Measurements from ENCODE around the gene MYO18B.

The MYO18B gene

GRCh38 chr22:25709758-25710157 is 32.2 kb upstream of the MYO18B start:
- H3K9me3 ChIP-seq (replicated peaks; ENCODE audit: insufficient read depth, low read length), result no peaks in the 10 kb centered on the region
- H3K79me2 ChIP-seq (ENCODE audit: low read length), result no peaks in the 10 kb centered on the region
- DNase-seq, result no peak
- no peak overlapping the region for H3K27ac ChIP-seq (ENCODE audit: low read length)
- H4K20me1 ChIP-seq (ENCODE audit: insufficient read depth, low read length), result no peaks in the 10 kb centered on the region
- no peaks in the 10 kb centered on the region for H3K27me3 ChIP-seq (replicated peaks; ENCODE audit: insufficient read depth, low read length)
- H3K4me3 ChIP-seq (ENCODE audit: low read length), result no peak overlapping the region
- no peaks in the 10 kb centered on the region for H3K36me3 ChIP-seq (replicated peaks; ENCODE audit: insufficient read depth, low read length)
- H3F3A ChIP-seq (ENCODE audit: insufficient read depth, low read length), result no peaks in the 10 kb centered on the region
- TF ChIP-seq EZH2phosphoT487 (IDR thresholded peaks at IDR 0.05; ENCODE audit: low read length), result no peak
- H3K4me2 ChIP-seq (ENCODE audit: low read depth, low read length), result no peak overlapping the region
- no peaks in the 10 kb centered on the region for H3K9me2 ChIP-seq (replicated peaks; ENCODE audit: insufficient read depth, low read length)
- H2AFZ ChIP-seq (ENCODE audit: low read length), result no peak overlapping the region
- no peaks in the 10 kb centered on the region for H3K4me1 ChIP-seq (ENCODE audit: low read length)
- H3K9ac ChIP-seq (ENCODE audit: low read length), result no peak overlapping the region

- TF ChIP-seq EZH2 (optimal IDR thresholded peaks at IDR 0.05; ENCODE audit: low read depth, low read length) (no peak), EZH2phosphoT487 (IDR thresholded peaks at IDR 0.05; ENCODE audit: low read length) (no peak)
- TF ChIP-seq, protein P1, sequence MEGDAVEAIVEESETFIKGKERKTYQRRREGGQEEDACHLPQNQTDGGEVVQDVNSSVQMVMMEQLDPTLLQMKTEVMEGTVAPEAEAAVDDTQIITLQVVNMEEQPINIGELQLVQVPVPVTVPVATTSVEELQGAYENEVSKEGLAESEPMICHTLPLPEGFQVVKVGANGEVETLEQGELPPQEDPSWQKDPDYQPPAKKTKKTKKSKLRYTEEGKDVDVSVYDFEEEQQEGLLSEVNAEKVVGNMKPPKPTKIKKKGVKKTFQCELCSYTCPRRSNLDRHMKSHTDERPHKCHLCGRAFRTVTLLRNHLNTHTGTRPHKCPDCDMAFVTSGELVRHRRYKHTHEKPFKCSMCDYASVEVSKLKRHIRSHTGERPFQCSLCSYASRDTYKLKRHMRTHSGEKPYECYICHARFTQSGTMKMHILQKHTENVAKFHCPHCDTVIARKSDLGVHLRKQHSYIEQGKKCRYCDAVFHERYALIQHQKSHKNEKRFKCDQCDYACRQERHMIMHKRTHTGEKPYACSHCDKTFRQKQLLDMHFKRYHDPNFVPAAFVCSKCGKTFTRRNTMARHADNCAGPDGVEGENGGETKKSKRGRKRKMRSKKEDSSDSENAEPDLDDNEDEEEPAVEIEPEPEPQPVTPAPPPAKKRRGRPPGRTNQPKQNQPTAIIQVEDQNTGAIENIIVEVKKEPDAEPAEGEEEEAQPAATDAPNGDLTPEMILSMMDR (IDR thresholded peaks at IDR 0.05; ENCODE audit: low read length), result no peak
- Histone ChIP-seq H3K4me3 (ENCODE audit: low read length) (no peak overlapping the region), H3K4me1 (ENCODE audit: low read length) (no peaks in the 10 kb centered on the region), H3K9ac (ENCODE audit: low read length) (no peak overlapping the region), H3K4me2 (ENCODE audit: low read depth, low read length) (no peak overlapping the region), H3K9me2 (replicated peaks; ENCODE audit: insufficient read depth, low read length) (no peaks in the 10 kb centered on the region), H3K9me3 (replicated peaks; ENCODE audit: insufficient read depth, low read length) (no peaks in the 10 kb centered on the region), H4K20me1 (ENCODE audit: insufficient read depth, low read length) (no peaks in the 10 kb centered on the region), H2AFZ (ENCODE audit: low read length) (no peak overlapping the region), H3F3A (ENCODE audit: insufficient read depth, low read length) (no peaks in the 10 kb centered on the region), H3K27me3 (replicated peaks; ENCODE audit: insufficient read depth, low read length) (no peaks in the 10 kb centered on the region), H3K36me3 (replicated peaks; ENCODE audit: insufficient read depth, low read length) (no peaks in the 10 kb centered on the region), H3K79me2 (ENCODE audit: low read length) (no peaks in the 10 kb centered on the region), H3K27ac (ENCODE audit: low read length) (no peak overlapping the region)
- DNase-seq, result no peak
Measured at GRCh38 chr22:25710501-25710900, 31.5 kb upstream of the MYO18B start.

DNA sequence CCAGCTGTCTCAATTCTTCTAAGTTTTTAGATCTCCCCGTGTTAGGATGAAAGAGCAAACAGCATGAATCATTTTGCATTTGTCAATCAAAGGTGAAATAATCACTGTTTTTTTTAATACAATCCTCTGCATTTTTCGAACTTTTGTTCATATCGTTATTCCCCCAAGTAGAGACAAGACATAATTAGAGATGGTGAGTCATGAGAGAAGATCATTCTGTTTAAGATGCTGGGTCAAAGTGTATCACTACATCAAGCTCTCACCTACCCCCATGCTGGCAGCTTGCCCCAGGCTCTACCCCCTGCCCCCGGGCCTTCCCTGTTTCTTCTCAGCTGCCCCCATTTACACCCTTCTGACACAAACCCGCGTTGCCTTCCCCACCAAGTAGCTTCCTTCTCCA is 30.5 kb upstream of the MYO18B start:
- no peak overlapping the region for H3K4me2 ChIP-seq (ENCODE audit: low read depth, low read length)
- no peaks in the 10 kb centered on the region for H3K36me3 ChIP-seq (replicated peaks; ENCODE audit: insufficient read depth, low read length)

More for the DNA sequence above, 30.5 kb upstream of the MYO18B start:
- Histone ChIP-seq H3F3A (ENCODE audit: insufficient read depth, low read length) (no peaks in the 10 kb centered on the region), H4K20me1 (ENCODE audit: insufficient read depth, low read length) (no peaks in the 10 kb centered on the region), H3K9ac (ENCODE audit: low read length) (no peak overlapping the region), H3K4me1 (ENCODE audit: low read length) (no peaks in the 10 kb centered on the region), H3K79me2 (ENCODE audit: low read length) (no peaks in the 10 kb centered on the region), H3K27ac (ENCODE audit: low read length) (no peak overlapping the region), H3K4me3 (ENCODE audit: low read length) (no peak overlapping the region), H3K9me3 (replicated peaks; ENCODE audit: insufficient read depth, low read length) (no peaks in the 10 kb centered on the region), H2AFZ (ENCODE audit: low read length) (no peak overlapping the region), H3K9me2 (replicated peaks; ENCODE audit: insufficient read depth, low read length) (no peaks in the 10 kb centered on the region), H3K27me3 (replicated peaks; ENCODE audit: insufficient read depth, low read length) (no peaks in the 10 kb centered on the region)
- no peak for DNase-seq
- TF ChIP-seq EZH2 (optimal IDR thresholded peaks at IDR 0.05; ENCODE audit: low read depth, low read length) (no peak), EZH2phosphoT487 (IDR thresholded peaks at IDR 0.05; ENCODE audit: low read length) (no peak)
- TF ChIP-seq, protein P1 (IDR thresholded peaks at IDR 0.05; ENCODE audit: low read length), result no peak
